Ovary (tissue), 9 donors: ENCODE data around the gene RASA3. TPM values are rescaled to one million over a fixed set of nuclear protein-coding genes. Genes with fewer than 3 reads are reported as not detected.

Experiments used
- DNase-seq, 5 donors: peaks; one replicate each; pipeline ENCODE4 v3.0.0-alpha.2; 2019 to 2020
- H3K27ac ChIP-seq, 2 donors: fragments of 200-600 bp; one replicate each; pipeline versions ENCODE4 v1.5.1 to v1.8.0; 2019 to 2022
- H3K27me3 ChIP-seq: fragments of 200-600 bp; one replicate; pipeline ENCODE4 v1.8.0; 2022
- H3K36me3 ChIP-seq: fragments of 200-600 bp; sonication (generic); one replicate; pipeline ENCODE4 v1.5.1; 2019
- H3K4me1 ChIP-seq: one replicate; pipeline ENCODE4 v1.8.1; 2013; ENCODE audit warnings: mild to moderate bottlenecking, moderate library complexity; ENCODE audit not compliant: insufficient read depth
- H3K4me3 ChIP-seq: fragments of 200-600 bp; sonication (generic); one replicate; pipeline ENCODE4 v1.5.1; 2017
- H3K9me3 ChIP-seq, 2 donors: fragments of 200-600 bp in 1 of 2; sonication (generic) in 1 of 2; one replicate each; pipeline versions ENCODE4 v1.5.1 to v1.8.1; 2013 to 2019; ENCODE audit warnings: mild to moderate bottlenecking in 1 of 2, moderate library complexity in 1 of 2
- CTCF ChIP-seq, 3 donors: fragments of 450-650 bp in 2 of 3; fragments of 200-600 bp in 1 of 3; IDR thresholded peaks; one replicate each; pipeline versions ENCODE4 v1.5.1 to v1.8.0; 2016 to 2022; ENCODE audit warnings: antibody characterized with exemption in 3 of 3, mild to moderate bottlenecking in 1 of 3
- EP300 ChIP-seq: sonication (generic); formaldehyde crosslinking; IDR thresholded peaks from one replicate; pipeline ENCODE4 v1.6.1; 2017; ENCODE audit warnings: antibody characterized with exemption
- POLR2A ChIP-seq: fragments of 450-650 bp; IDR thresholded peaks from one replicate; pipeline ENCODE4 v1.6.1; 2017; ENCODE audit warnings: antibody characterized with exemption, mild to moderate bottlenecking, moderate library complexity
- WGBS, 3 donors: extraction: QIAGEN DNeasy Blood & Tissue Kit in 1 of 3; methylation state at CpG; one replicate each; pipeline versions ENCODE4 v1.1.5 to v1.1.7; 2013 to 2017; 5-methylcytosine and 5-hydroxymethylcytosine counted together
- intact Hi-C, 4 donors: fragments of 100-400 bp; cut with DNase I; formaldehyde crosslinking; loops; one replicate each; pipeline versions ENCODE4 v1.11.0 to v1.15.1; 2022 to 2023
- polyA plus RNA-seq, 2 donors: library from polyadenylated mRNA; stranded (reverse); fragments of 200-250 nt in 1 of 2; fragments of 350-450 nt in 1 of 2; fragmentation: Illumina TruSeq in 1 of 2; extraction: RNeasy Lipid Tissue Mini Kit (QIAGEN cat#74804) in 1 of 2; gene quantifications; one replicate each; pipeline ENCODE4 v1.2.3, GENCODE V29; 2013 to 2014
- total RNA-seq, 7 donors: library from RNA; depleted of rRNA in 2 of 7; stranded (reverse); fragments of >200 nt in 2 of 7; fragmentation: NEBNext Ultra II Directional in 3 of 7; extraction: Animal tissue kit (Norgen Biotek cat#: 25700) in 3 of 7; gene quantifications; one replicate each; pipeline versions ENCODE4 v1.1.0 to v1.2.4, GENCODE V29; 2016 to 2023
- donor health status: DM: no; HTN: no; CAD: no; lungs with moderate emphysema.
- donor health status: DM: no; HTN: no; CAD: no.
- donor health status: Bipolar disorder and iron deficiency.
- donor health status: DM: yes; HTN: yes; CAD: no.
- donor health status: DM: no; HTN: no; CAD: no.
- donor health status: DM: yes; HTN: yes; CAD: no.

Gene RASA3
- total and polyA plus RNA-seq, 9 donors: 5.4 to 16.9 (median 9.4) TPM

- 93 to 96% (median 94%) methylated on average over 26 of the region's 26 CpGs for WGBS, 3 donors
- intact Hi-C loops: loop anchor here (1.0 to 5.0 kb wide), 4 partner anchors 127 to 130 kb away; no protein-coding TSS in a partner anchor
- Histone ChIP-seq H3K27me3 (no peaks in the 10 kb centered on the region), H3K9me3 (no peaks in the 10 kb centered on the region), H3K4me1 (no peaks in the 10 kb centered on the region), H3K4me3 (no peak overlapping the region), H3K27ac (no peak overlapping the region), H3K36me3 (no peaks in the 10 kb centered on the region)
- TF ChIP-seq EP300: no peak
- peak in 3 of 5 donors; percentile 10 to 27 (median 10) for DNase-seq
Measured at GRCh38 chr13:113945857-113946408, 186.5 kb downstream of the RASA3 start.

- Histone ChIP-seq H3K27me3 (no peaks in the 10 kb centered on the region), H3K9me3 (no peaks in the 10 kb centered on the region), H3K4me3 (no peak overlapping the region), H3K36me3 (no peaks in the 10 kb centered on the region), H3K4me1 (no peaks in the 10 kb centered on the region), H3K27ac (no peak overlapping the region)
- intact Hi-C loops: no loop called here
- 78 to 85% (median 78%) methylated on average over 19 of the region's 19 CpGs for WGBS, 3 donors
- TF ChIP-seq EP300 (no peak), CTCF (IDR thresholded peaks at IDR 0.05) (no peak), POLR2A (no peak)
- peak in 3 of 5 donors; percentile 16 to 34 (median 16) for DNase-seq
Measured at GRCh38 chr13:113943821-113944565, 188.4 kb downstream of the RASA3 start.

GRCh38 chr13:113942591-113943103 lies 189.8 kb downstream of the RASA3 start:
- H3K27me3 ChIP-seq: no peaks in the 10 kb centered on the region
- no peaks in the 10 kb centered on the region for H3K9me3 ChIP-seq
- DNase-seq: peak in 1 of 5 donors; percentile 23
- TF ChIP-seq CTCF (IDR thresholded peaks at IDR 0.05) (no peak), EP300 (no peak), POLR2A (no peak)
- H3K27ac ChIP-seq: no peak overlapping the region
- 93 to 94% (median 94%) methylated on average over 23 of the region's 23 CpGs for WGBS, 3 donors
- H3K4me1 ChIP-seq: no peaks in the 10 kb centered on the region
- H3K36me3 ChIP-seq: no peaks in the 10 kb centered on the region
- no peak overlapping the region for H3K4me3 ChIP-seq
- intact Hi-C loops: no loop called here

- Histone ChIP-seq H3K27me3 (no peaks in the 10 kb centered on the region), H3K36me3 (no peaks in the 10 kb centered on the region), H3K27ac (no peak overlapping the region), H3K4me3 (no peak overlapping the region), H3K9me3 (no peaks in the 10 kb centered on the region), H3K4me1 (no peaks in the 10 kb centered on the region)
- DNase-seq: peak in 1 of 5 donors; percentile 2
- WGBS, 3 donors: 80 to 90% (median 84%) methylated on average over 16 of the region's 16 CpGs
- TF ChIP-seq CTCF (IDR thresholded peaks at IDR 0.05) (no peak), EP300 (no peak), POLR2A (no peak)
- intact Hi-C loops: no loop called here
Measured at GRCh38 chr13:113941571-113942191, 190.7 kb downstream of the RASA3 start.

- no peaks in the 10 kb centered on the region for H3K36me3 ChIP-seq
- TF ChIP-seq CTCF (IDR thresholded peaks at IDR 0.05) (no peak), POLR2A (no peak), EP300 (no peak)
- no peak overlapping the region for H3K4me3 ChIP-seq
- no peak overlapping the region for H3K27ac ChIP-seq
- WGBS, 3 donors: 87 to 95% (median 88%) methylated on average over 16 of the region's 16 CpGs
- intact Hi-C loops: no loop called here
- H3K4me1 ChIP-seq: no peaks in the 10 kb centered on the region
- no peaks in the 10 kb centered on the region for H3K9me3 ChIP-seq
- DNase-seq: no peak
- H3K27me3 ChIP-seq: no peaks in the 10 kb centered on the region
Measured at GRCh38 chr13:113939944-113940297, 192.5 kb downstream of the RASA3 start.
